Neural progenitor cell (in vitro differentiated cells): ENCODE data around the gene IPP. TPM values are rescaled to one million over a fixed set of nuclear protein-coding genes. Genes with fewer than 3 reads are reported as not detected.

ENCODE experiments used
- DNase-seq: peaks from one replicate; pipeline ENCODE4 v3.0.0-alpha.2; 2016; ENCODE audit warnings: low spot score
- H2AFZ ChIP-seq: fragments of 200-600 bp; sonication (generic); replicated peaks from 2 replicates; pipeline ENCODE4 v1.6.1; 2016; ENCODE audit warnings: antibody characterized with exemption
- H3F3A ChIP-seq: fragments of 200-600 bp; sonication (generic); 2 replicates; pipeline ENCODE4 v1.6.1; 2016; ENCODE audit warnings: antibody characterized with exemption, low read depth
- H3K27ac ChIP-seq: fragments of 200-600 bp; sonication (generic); 2 replicates; pipeline ENCODE4 v1.5.1; 2016; ENCODE audit warnings: mild to moderate bottlenecking
- H3K27me3 ChIP-seq: fragments of 200-600 bp; sonication (generic); 2 replicates; pipeline ENCODE4 v1.6.1; 2016; ENCODE audit warnings: mild to moderate bottlenecking, moderate library complexity
- H3K36me3 ChIP-seq: fragments of 200-600 bp; sonication (generic); 2 replicates; pipeline ENCODE4 v1.5.1; 2016
- H3K4me1 ChIP-seq: fragments of 200-600 bp; sonication (generic); 2 replicates; pipeline ENCODE4 v1.6.1; 2016; ENCODE audit warnings: mixed run types
- H3K4me2 ChIP-seq: fragments of 200-600 bp; sonication (generic); 2 replicates; pipeline ENCODE4 v1.6.1; 2016
- H3K4me3 ChIP-seq: fragments of 200-600 bp; sonication (generic); 2 replicates; pipeline ENCODE4 v1.5.1; 2016
- H3K79me2 ChIP-seq: fragments of 200-600 bp; sonication (generic); 2 replicates; pipeline ENCODE4 v1.6.1; 2016; ENCODE audit warnings: low read depth
- H3K9ac ChIP-seq: fragments of 200-600 bp; sonication (generic); 2 replicates; pipeline ENCODE4 v1.6.1; 2016
- H3K9me3 ChIP-seq: fragments of 200-600 bp; sonication (generic); 2 replicates; pipeline ENCODE4 v1.5.1; 2016; ENCODE audit warnings: low read depth
- H4K20me1 ChIP-seq: fragments of 200-600 bp; sonication (generic); 2 replicates; pipeline ENCODE4 v1.6.1; 2016; ENCODE audit warnings: low read depth
- H3K27ac Mint-ChIP-seq: 3 replicates; pipeline ENCODE4 v1.8.0; 2021; ENCODE audit warnings: mixed read lengths
- H3K27me3 Mint-ChIP-seq: 2 replicates; pipeline ENCODE4 v1.8.0; 2022; ENCODE audit warnings: low read depth, mild to moderate bottlenecking, inconsistent platforms, moderate library complexity, mixed read lengths; ENCODE audit not compliant: insufficient read depth
- H3K36me3 Mint-ChIP-seq: 3 replicates; pipeline ENCODE4 v1.8.0; 2021; ENCODE audit warnings: mixed read lengths
- H3K4me1 Mint-ChIP-seq: 3 replicates; pipeline ENCODE4 v1.8.0; 2021; ENCODE audit warnings: mixed read lengths
- H3K4me3 Mint-ChIP-seq: 3 replicates; pipeline ENCODE4 v1.8.0; 2021; ENCODE audit warnings: mild to moderate bottlenecking, moderate library complexity, mixed read lengths
- H3K9me3 Mint-ChIP-seq: 3 replicates; pipeline ENCODE4 v1.8.0; 2020; ENCODE audit warnings: mixed read lengths
- EZH2 ChIP-seq: fragments of 200-600 bp; sonication (generic); IDR thresholded peaks from 2 replicates; pipeline ENCODE4 v1.6.1; 2017; ENCODE audit warnings: antibody characterized with exemption, mild to moderate bottlenecking, moderate library complexity
- EZH2phosphoT487 ChIP-seq: fragments of 200-600 bp; sonication (generic); IDR thresholded peaks from 2 replicates; pipeline ENCODE4 v1.6.1; 2017; ENCODE audit warnings: antibody characterized with exemption
- total RNA-seq: library from RNA; depleted of rRNA; stranded (reverse); fragments of >200 nt; gene quantifications from 2 replicates; pipeline ENCODE4 v1.2.3, GENCODE V29; 2015; ENCODE audit warnings: low replicate concordance
- TF ChIP-seq, protein P1 (sequence below): fragments of 200-600 bp; sonication (generic); IDR thresholded peaks from 2 replicates; pipeline ENCODE4 v1.5.1; 2017; ENCODE audit warnings: antibody characterized with exemption, mild to moderate bottlenecking

The IPP gene
- total RNA-seq, 1 donor from 2014 or later, result 15.0 TPM

DNA sequence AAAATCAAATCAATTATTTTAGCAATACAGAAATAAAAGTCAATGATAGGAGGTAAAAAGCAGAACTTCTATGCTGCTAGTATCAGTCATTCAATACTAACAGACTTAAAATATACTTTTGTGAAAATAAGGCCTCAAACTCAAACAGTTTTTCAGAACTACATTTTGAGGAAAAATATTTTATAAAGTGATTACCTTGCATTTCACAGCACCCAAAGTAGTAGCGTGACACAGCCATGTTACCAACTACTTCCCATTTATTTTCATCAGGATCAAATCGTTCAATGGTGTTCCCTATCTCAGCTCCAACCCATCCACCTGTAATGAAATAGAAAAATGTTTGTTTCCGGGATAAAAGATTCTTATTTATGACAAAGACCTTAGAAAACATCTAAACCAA, 33.8 kb downstream of the IPP start:
- Histone ChIP-seq H3K27me3 (no peaks in the 10 kb centered on the region), H3K9me3 (no peaks in the 10 kb centered on the region), H3K4me1 (no peaks in the 10 kb centered on the region), H3K4me3 (no peak overlapping the region), H2AFZ (no peak overlapping the region), H3K27ac (no peak overlapping the region), H3K79me2 (no peaks in the 10 kb centered on the region), H3K36me3 (no peaks in the 10 kb centered on the region), H3K9ac (no peak overlapping the region), H3F3A (no peaks in the 10 kb centered on the region), H3K4me2 (no peak overlapping the region), H4K20me1 (no peaks in the 10 kb centered on the region)
- peaks cover 9% of the 10 kb centered on the region for H3K36me3 Mint-ChIP-seq
- no peak overlapping the region for H3K27ac Mint-ChIP-seq
- H3K4me1 Mint-ChIP-seq, result no peaks in the 10 kb centered on the region
- no peak overlapping the region for H3K4me3 Mint-ChIP-seq
- H3K27me3 Mint-ChIP-seq, result no peaks in the 10 kb centered on the region
- no peaks in the 10 kb centered on the region for H3K9me3 Mint-ChIP-seq
- TF ChIP-seq EZH2 (no peak), EZH2phosphoT487 (no peak)
- TF ChIP-seq, protein P1, sequence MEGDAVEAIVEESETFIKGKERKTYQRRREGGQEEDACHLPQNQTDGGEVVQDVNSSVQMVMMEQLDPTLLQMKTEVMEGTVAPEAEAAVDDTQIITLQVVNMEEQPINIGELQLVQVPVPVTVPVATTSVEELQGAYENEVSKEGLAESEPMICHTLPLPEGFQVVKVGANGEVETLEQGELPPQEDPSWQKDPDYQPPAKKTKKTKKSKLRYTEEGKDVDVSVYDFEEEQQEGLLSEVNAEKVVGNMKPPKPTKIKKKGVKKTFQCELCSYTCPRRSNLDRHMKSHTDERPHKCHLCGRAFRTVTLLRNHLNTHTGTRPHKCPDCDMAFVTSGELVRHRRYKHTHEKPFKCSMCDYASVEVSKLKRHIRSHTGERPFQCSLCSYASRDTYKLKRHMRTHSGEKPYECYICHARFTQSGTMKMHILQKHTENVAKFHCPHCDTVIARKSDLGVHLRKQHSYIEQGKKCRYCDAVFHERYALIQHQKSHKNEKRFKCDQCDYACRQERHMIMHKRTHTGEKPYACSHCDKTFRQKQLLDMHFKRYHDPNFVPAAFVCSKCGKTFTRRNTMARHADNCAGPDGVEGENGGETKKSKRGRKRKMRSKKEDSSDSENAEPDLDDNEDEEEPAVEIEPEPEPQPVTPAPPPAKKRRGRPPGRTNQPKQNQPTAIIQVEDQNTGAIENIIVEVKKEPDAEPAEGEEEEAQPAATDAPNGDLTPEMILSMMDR, result no peak
- no peak for DNase-seq

DNA sequence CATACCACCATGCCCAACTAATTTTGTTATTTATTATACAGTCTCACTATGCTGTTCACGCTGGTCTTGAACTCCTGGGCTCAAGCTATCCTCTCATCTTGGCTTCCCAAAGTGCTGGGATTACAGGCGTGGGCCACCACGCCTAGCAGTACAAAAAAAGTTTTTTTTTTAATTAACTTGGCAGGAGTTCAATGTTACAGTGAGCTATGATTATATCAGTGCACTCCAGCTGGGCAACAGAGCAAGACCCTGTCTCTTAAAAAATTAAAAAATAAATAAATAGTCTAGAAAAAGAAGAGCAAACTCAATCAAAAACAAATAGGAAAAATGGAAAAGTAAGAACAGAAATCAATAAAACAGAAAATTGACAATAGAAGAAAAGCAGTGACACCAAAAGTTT, 36.7 kb downstream of the IPP start:
- TF ChIP-seq, protein P1, result no peak
- TF ChIP-seq EZH2phosphoT487 (no peak), EZH2 (no peak)
- H3K4me3 ChIP-seq, result no peak overlapping the region
- no peak overlapping the region for H3K27ac ChIP-seq
- H2AFZ ChIP-seq, result no peak overlapping the region
- no peaks in the 10 kb centered on the region for H3F3A ChIP-seq
- DNase-seq, result no peak
- H3K79me2 ChIP-seq, result no peaks in the 10 kb centered on the region
- Mint-ChIP-seq H3K4me3 (no peak overlapping the region), H3K4me1 (no peaks in the 10 kb centered on the region), H3K9me3 (no peaks in the 10 kb centered on the region), H3K36me3 (peaks cover 15% of the 10 kb centered on the region), H3K27ac (no peak overlapping the region), H3K27me3 (peaks cover 3% of the 10 kb centered on the region)
- H3K9me3 ChIP-seq, result no peaks in the 10 kb centered on the region
- no peak overlapping the region for H3K4me2 ChIP-seq
- no peaks in the 10 kb centered on the region for H3K4me1 ChIP-seq
- no peak overlapping the region for H3K9ac ChIP-seq
- no peaks in the 10 kb centered on the region for H4K20me1 ChIP-seq
- no peaks in the 10 kb centered on the region for H3K36me3 ChIP-seq
- no peaks in the 10 kb centered on the region for H3K27me3 ChIP-seq

DNA sequence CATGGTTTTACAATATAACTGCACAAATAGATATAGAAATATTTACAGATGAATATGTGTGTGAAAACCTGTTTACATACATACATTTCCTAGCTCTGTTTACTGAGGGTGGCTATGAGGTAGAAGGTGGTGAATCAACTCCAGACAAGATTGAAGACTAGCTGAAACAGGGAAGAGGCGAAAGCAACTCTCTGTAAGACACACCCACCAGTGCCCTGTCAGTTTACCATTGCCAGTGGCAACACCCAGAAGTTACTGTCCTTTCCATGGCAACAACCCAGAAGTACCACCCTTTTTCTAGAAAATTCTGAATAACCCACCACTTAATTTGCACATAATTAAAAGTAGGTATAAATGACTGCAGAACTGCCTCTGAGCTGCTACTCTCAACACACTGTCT, 45.8 kb downstream of the IPP start:
- no peak for DNase-seq
- TF ChIP-seq EZH2phosphoT487 (no peak), EZH2 (no peak)
- TF ChIP-seq, protein P1, result no peak
- peaks cover 10% of the 10 kb centered on the region for H3K36me3 Mint-ChIP-seq
- Histone ChIP-seq H3K79me2 (no peaks in the 10 kb centered on the region), H3K4me3 (no peak overlapping the region), H4K20me1 (no peaks in the 10 kb centered on the region), H3K9me3 (no peaks in the 10 kb centered on the region), H3K27ac (no peak overlapping the region), H3K27me3 (no peaks in the 10 kb centered on the region), H2AFZ (no peak overlapping the region), H3K4me1 (no peaks in the 10 kb centered on the region), H3K36me3 (no peaks in the 10 kb centered on the region), H3K9ac (no peak overlapping the region), H3K4me2 (no peak overlapping the region), H3F3A (no peaks in the 10 kb centered on the region)
- peaks cover 3% of the 10 kb centered on the region for H3K27me3 Mint-ChIP-seq
- H3K27ac Mint-ChIP-seq, result no peak overlapping the region
- H3K9me3 Mint-ChIP-seq, result peaks cover 9% of the 10 kb centered on the region
- no peak overlapping the region for H3K4me3 Mint-ChIP-seq
- no peaks in the 10 kb centered on the region for H3K4me1 Mint-ChIP-seq
